K562 (cell line): ENCODE data around the gene PLEKHM3. TPM values are rescaled to one million over a fixed set of nuclear protein-coding genes. Genes with fewer than 3 reads are reported as not detected.

ENCODE experiments used
- BMI1 ChIP-seq: fragments of 150-350 bp; IDR thresholded peaks from 2 replicates; pipeline ENCODE4 v1.6.1; 2014; ENCODE audit warnings: low read length
- BRF1 ChIP-seq: IDR thresholded peaks from 3 replicates; pipeline ENCODE4 v1.6.1; 2011; ENCODE audit warnings: borderline replicate concordance, mild to moderate bottlenecking; ENCODE audit not compliant: insufficient read length; ENCODE audit errors: extremely low read depth
- E2F4 ChIP-seq: sonication (generic); formaldehyde crosslinking; IDR thresholded peaks from 2 replicates; pipeline ENCODE4 v1.8.0; 2022; ENCODE audit warnings: mild to moderate bottlenecking, low read depth, missing genetic modification reagents
- HMGXB4 ChIP-seq: sonication (generic); formaldehyde crosslinking; IDR thresholded peaks from 2 replicates; pipeline ENCODE4 v1.8.1; 2023; ENCODE audit warnings: mild to moderate bottlenecking, missing genetic modification reagents
- HOXB6 ChIP-seq: fragments of 250-450 bp; sonication (Bioruptor Pico); IDR thresholded peaks from 2 replicates; pipeline ENCODE4 v1.5.1; 2022; ENCODE audit warnings: mild to moderate bottlenecking, borderline replicate concordance
- MGA ChIP-seq: fragments of 450-650 bp; IDR thresholded peaks from 2 replicates; pipeline ENCODE4 v1.6.1; 2016; ENCODE audit warnings: mild to moderate bottlenecking, moderate library complexity
- MNT ChIP-seq, 2 experiments: fragments of 450-650 bp; conservative IDR thresholded peaks; 2 replicates each; pipeline ENCODE4 v1.6.1; 2017; ENCODE audit warnings: mild to moderate bottlenecking in 2 of 2, moderate library complexity in 2 of 2
- MYNN ChIP-seq, 2 experiments: sonication (generic); formaldehyde crosslinking in 1 of 2; IDR thresholded peaks; 2 replicates each; pipeline versions ENCODE4 v1.5.0 to v1.6.1; 2016 to 2020; ENCODE audit warnings: antibody characterized with exemption in 1 of 2, missing genetic modification reagents in 1 of 2
- NFE2L1 ChIP-seq: fragments of 450-650 bp; IDR thresholded peaks from 2 replicates; pipeline ENCODE4 v1.6.1; 2016; ENCODE audit warnings: missing genetic modification characterization, low read depth, mild to moderate bottlenecking, missing compliant biosample characterization, moderate library complexity, borderline replicate concordance
- POLR2B ChIP-seq: fragments of 450-650 bp; IDR thresholded peaks from 2 replicates; pipeline ENCODE4 v1.6.1; 2018; ENCODE audit warnings: low read depth; ENCODE audit not compliant: partially characterized antibody
- RHOXF2B ChIP-seq: fragments of 250-450 bp; sonication (Bioruptor Pico); conservative IDR thresholded peaks from 2 replicates; pipeline ENCODE4 v1.5.1; 2021
- ZNF3 ChIP-seq: fragments of 250-450 bp; sonication (Bioruptor Pico); IDR thresholded peaks from 2 replicates; pipeline ENCODE4 v1.5.0; 2021; ENCODE audit warnings: mild to moderate bottlenecking, moderate library complexity
- polyA plus RNA-seq, 8 experiments: library from polyadenylated mRNA; depleted of rRNA in 4 of 8; stranded (reverse) in 5 of 8; unstranded in 3 of 8; fragments of >200 nt; fragmentation: Nextera tagmentation in 2 of 8; fragmentation: Illumina TruSeq in 1 of 8; extraction: Ambion mirVana in 2 of 8; extraction: Trizol in 1 of 8; gene quantifications; 2 replicates each; pipeline versions ENCODE4 v1.2.1 to v1.2.3, GENCODE V29; 2011 to 2014; ENCODE audit warnings: inconsistent platforms in 1 of 8, missing spikeins in 1 of 8
- total RNA-seq, 7 experiments: library from RNA; depleted of rRNA in 6 of 7; stranded (reverse); fragments of >200 nt in 6 of 7; fragmentation: Illumina TruSeq in 2 of 7; extraction: Trizol in 2 of 7; gene quantifications; 2 replicates each; pipeline versions ENCODE4 v1.2.1 to v1.2.3, GENCODE V29; 2011 to 2021; ENCODE audit warnings: low replicate concordance in 1 of 7

Gene PLEKHM3
- total and polyA plus RNA-seq, 9 of the 15 experiments (the other 6 are each of a cell fraction or from before 2014, with no cell fraction given), result 0.24 to 1.6 (median 1.0) TPM

- TF ChIP-seq MNT (conservative IDR thresholded peaks at IDR 0.05), result no peak
- no peak for TF ChIP-seq RHOXF2B (CRISPR knock-in tag)
- TF ChIP-seq NFE2L1 (tag), result no peak
- no peak for TF ChIP-seq BRF1
- peak; percentile 67 for TF ChIP-seq POLR2B
- TF ChIP-seq MYNN (IDR thresholded peaks at IDR 0.05), result no peak
- TF ChIP-seq MYNN (CRISPR knock-in tag; IDR thresholded peaks at IDR 0.05), result no peak
- TF ChIP-seq E2F4, result no peak
- no peak for TF ChIP-seq BMI1
- TF ChIP-seq HMGXB4 (CRISPR knock-in tag), result no peak
- no peak for TF ChIP-seq ZNF3 (CRISPR knock-in tag)
- peak; percentile 30; the same call in 1 of the 2 replicates for TF ChIP-seq MGA
- no peak for TF ChIP-seq HOXB6
Observed at GRCh38 chr2:207772844-207773205, 252.5 kb downstream of the PLEKHM3 start (continued).
